IPS DF 6.9 (cell line): Measurements from ENCODE around the gene PREX1.

ENCODE experiments used
- DNase-seq: peaks from one replicate; pipeline ENCODE4 v3.0.0-alpha.2; 2013; ENCODE audit warnings: low read depth, low spot score
- H3K27ac ChIP-seq: one replicate; pipeline ENCODE4 v1.5.1; 2013; ENCODE audit warnings: low read length, control low read depth
- H3K27me3 ChIP-seq: 2 replicates; pipeline ENCODE4 v1.6.1; 2013; ENCODE audit warnings: mild to moderate bottlenecking, low read length; ENCODE audit not compliant: control insufficient read depth, insufficient read depth
- H3K36me3 ChIP-seq: 2 replicates; pipeline ENCODE4 v1.6.1; 2013; ENCODE audit warnings: low read length; ENCODE audit not compliant: control insufficient read depth, insufficient read depth
- H3K4me1 ChIP-seq: 2 replicates; pipeline ENCODE4 v1.6.1; 2013; ENCODE audit warnings: low read length; ENCODE audit not compliant: control insufficient read depth, insufficient read depth
- H3K4me3 ChIP-seq: 2 replicates; pipeline ENCODE4 v1.5.1; 2013; ENCODE audit warnings: mild to moderate bottlenecking, low read length
- H3K9me3 ChIP-seq: 2 replicates; pipeline ENCODE4 v1.6.1; 2013; ENCODE audit warnings: low read length, inconsistent platforms; ENCODE audit not compliant: control insufficient read depth, insufficient read depth
- WGBS: extraction: QIAGEN DNeasy Blood & Tissue Kit; methylation state at CpG from one replicate; pipeline ENCODE4 v1.1.7; 2013; ENCODE audit warnings: mixed read lengths, missing lambda C conversion rate; ENCODE audit not compliant: insufficient read length, insufficient coverage; 5-methylcytosine and 5-hydroxymethylcytosine counted together

The PREX1 gene

GRCh38 chr20:48803176-48804053, 24.4 kb downstream of the PREX1 start:
- no peaks in the 10 kb centered on the region for H3K4me1 ChIP-seq
- no peaks in the 10 kb centered on the region for H3K27me3 ChIP-seq
- no peak overlapping the region for H3K27ac ChIP-seq
- H3K9me3 ChIP-seq = no peaks in the 10 kb centered on the region
- H3K4me3 ChIP-seq = no peak overlapping the region
- no peak for DNase-seq
- H3K36me3 ChIP-seq = no peaks in the 10 kb centered on the region
- WGBS = no CpG with 5 or more reads among the region's 10 CpGs

- no peaks in the 10 kb centered on the region for H3K9me3 ChIP-seq
- no peak overlapping the region for H3K27ac ChIP-seq
- H3K4me3 ChIP-seq = no peak overlapping the region
- WGBS = no CpG with 5 or more reads among the region's 7 CpGs
- peaks cover 4% of the 10 kb centered on the region; the same call in 1 of the 2 replicates for H3K4me1 ChIP-seq
- DNase-seq = no peak
- no peaks in the 10 kb centered on the region for H3K27me3 ChIP-seq
- no peaks in the 10 kb centered on the region for H3K36me3 ChIP-seq
Measured at GRCh38 chr20:48802647-48803046, 25.2 kb downstream of the PREX1 start.

GRCh38 chr20:48802216-48802615, 25.6 kb downstream of the PREX1 start:
- no CpG with 5 or more reads among the region's 2 CpGs for WGBS
- H3K4me1 ChIP-seq = peaks cover 6% of the 10 kb centered on the region; the same call in 1 of the 2 replicates
- no peak overlapping the region for H3K4me3 ChIP-seq

GRCh38 chr20:48801197-48801596, 26.6 kb downstream of the PREX1 start:
- H3K36me3 ChIP-seq = no peaks in the 10 kb centered on the region
- no peak overlapping the region for H3K4me3 ChIP-seq
- H3K4me1 ChIP-seq = peaks cover 7% of the 10 kb centered on the region; the same call in 1 of the 2 replicates
- no CpG with 5 or more reads among the region's 10 CpGs for WGBS
- H3K9me3 ChIP-seq = no peaks in the 10 kb centered on the region
- no peak for DNase-seq
- no peak overlapping the region for H3K27ac ChIP-seq
- H3K27me3 ChIP-seq = no peaks in the 10 kb centered on the region

More at GRCh38 chr20:48802216-48802615, 25.6 kb downstream of the PREX1 start:
- no peaks in the 10 kb centered on the region for H3K9me3 ChIP-seq
- H3K27ac ChIP-seq = no peak overlapping the region
- H3K36me3 ChIP-seq = no peaks in the 10 kb centered on the region
- no peaks in the 10 kb centered on the region for H3K27me3 ChIP-seq
- DNase-seq = no peak

GRCh38 chr20:48800177-48800576, 27.6 kb downstream of the PREX1 start:
- H3K27me3 ChIP-seq = no peaks in the 10 kb centered on the region
- no peaks in the 10 kb centered on the region for H3K9me3 ChIP-seq
- H3K4me3 ChIP-seq = no peak overlapping the region
- WGBS = no CpG with 5 or more reads among the region's 4 CpGs
- peaks cover 7% of the 10 kb centered on the region; the same call in 1 of the 2 replicates for H3K4me1 ChIP-seq
- no peaks in the 10 kb centered on the region for H3K36me3 ChIP-seq
- DNase-seq = no peak
- no peak overlapping the region for H3K27ac ChIP-seq

GRCh38 chr20:48799328-48800105, 28.3 kb downstream of the PREX1 start:
- Histone ChIP-seq H3K36me3 (no peaks in the 10 kb centered on the region), H3K27ac (no peak overlapping the region), H3K27me3 (no peaks in the 10 kb centered on the region), H3K4me1 (peaks cover 7% of the 10 kb centered on the region; the same call in 1 of the 2 replicates), H3K9me3 (no peaks in the 10 kb centered on the region), H3K4me3 (no peak overlapping the region)
- WGBS = no CpG with 5 or more reads among the region's 12 CpGs
- no peak for DNase-seq

GRCh38 chr20:48797850-48798747, 29.7 kb downstream of the PREX1 start:
- no peak for DNase-seq

GRCh38 chr20:48797275-48797825, 30.4 kb downstream of the PREX1 start:
- no peak for DNase-seq
- Histone ChIP-seq H3K4me3 (no peak overlapping the region), H3K36me3 (no peaks in the 10 kb centered on the region), H3K4me1 (peaks cover 10% of the 10 kb centered on the region; the same call in 1 of the 2 replicates), H3K27ac (no peak overlapping the region), H3K9me3 (no peaks in the 10 kb centered on the region), H3K27me3 (no peaks in the 10 kb centered on the region)
- WGBS = no CpG with 5 or more reads among the region's 15 CpGs

More at GRCh38 chr20:48797850-48798747, 29.7 kb downstream of the PREX1 start:
- Histone ChIP-seq H3K27ac (no peak overlapping the region), H3K4me3 (no peak overlapping the region), H3K27me3 (no peaks in the 10 kb centered on the region), H3K9me3 (no peaks in the 10 kb centered on the region), H3K4me1 (peaks cover 10% of the 10 kb centered on the region; the same call in 1 of the 2 replicates), H3K36me3 (no peaks in the 10 kb centered on the region)
- WGBS = no CpG with 5 or more reads among the region's 11 CpGs

- no peak overlapping the region for H3K27ac ChIP-seq
- no peaks in the 10 kb centered on the region for H3K27me3 ChIP-seq
- no peaks in the 10 kb centered on the region for H3K9me3 ChIP-seq
- DNase-seq = no peak
- no peaks in the 10 kb centered on the region for H3K36me3 ChIP-seq
- H3K4me3 ChIP-seq = no peak overlapping the region
- WGBS = no CpG with 5 or more reads among the region's 5 CpGs
- peaks cover 10% of the 10 kb centered on the region; the same call in 1 of the 2 replicates for H3K4me1 ChIP-seq
Measured at GRCh38 chr20:48795732-48796131, 32.1 kb downstream of the PREX1 start.
